Endometrial microvascular endothelial cells (primary cell): ENCODE data around the gene DNM2. TPM values are rescaled to one million over a fixed set of nuclear protein-coding genes. Genes with fewer than 3 reads are reported as not detected.
"Not testable (repeated sequence)": the region's sequence is repeated elsewhere in the genome, so short reads cannot be mapped to it uniquely, and the experiment has no call there.

Experiments
- in situ Hi-C: cut with HindIII; loops from 2 replicates; pipeline ENCODE4 v1.10.0; 2017; ENCODE audit warnings: low sequenced_read_pairs, low pct_unique_long_range_greater_than_20kb; ENCODE audit errors: inconsistent ontology term
- total RNA-seq: library from RNA; depleted of rRNA; stranded (reverse); fragments of >200 nt; gene quantifications from one replicate; pipeline ENCODE4 v1.2.3, GENCODE V29; 2015; ENCODE audit errors: inconsistent ontology term

Gene DNM2
- total RNA-seq, 1 donor from 2014 or later, result 110 TPM

- in situ Hi-C loops, result no loop called here
Observed at GRCh38 chr19:10839114-10840050, 121.5 kb downstream of the DNM2 start.

DNA sequence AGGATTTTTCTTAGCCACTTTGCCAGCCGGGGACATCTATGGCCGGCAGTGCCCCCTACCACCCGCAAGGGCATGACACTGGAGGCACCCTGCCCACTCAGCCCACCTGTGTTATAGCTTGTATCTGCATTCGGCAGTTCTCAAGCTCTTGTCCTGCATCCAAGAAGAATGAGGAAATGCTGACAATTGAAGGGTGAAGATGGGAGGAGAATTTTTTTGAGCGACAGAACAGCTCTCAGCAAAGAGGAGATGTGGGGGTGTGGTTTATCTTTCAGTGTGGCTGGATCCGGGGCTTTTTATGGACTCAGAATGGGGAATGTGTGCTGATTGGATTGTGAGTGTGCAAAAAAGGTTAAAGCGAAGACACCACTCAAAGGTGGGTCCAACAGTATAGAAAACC is 124.9 kb downstream of the DNM2 start:
- in situ Hi-C loops, result no loop called here

DNA sequence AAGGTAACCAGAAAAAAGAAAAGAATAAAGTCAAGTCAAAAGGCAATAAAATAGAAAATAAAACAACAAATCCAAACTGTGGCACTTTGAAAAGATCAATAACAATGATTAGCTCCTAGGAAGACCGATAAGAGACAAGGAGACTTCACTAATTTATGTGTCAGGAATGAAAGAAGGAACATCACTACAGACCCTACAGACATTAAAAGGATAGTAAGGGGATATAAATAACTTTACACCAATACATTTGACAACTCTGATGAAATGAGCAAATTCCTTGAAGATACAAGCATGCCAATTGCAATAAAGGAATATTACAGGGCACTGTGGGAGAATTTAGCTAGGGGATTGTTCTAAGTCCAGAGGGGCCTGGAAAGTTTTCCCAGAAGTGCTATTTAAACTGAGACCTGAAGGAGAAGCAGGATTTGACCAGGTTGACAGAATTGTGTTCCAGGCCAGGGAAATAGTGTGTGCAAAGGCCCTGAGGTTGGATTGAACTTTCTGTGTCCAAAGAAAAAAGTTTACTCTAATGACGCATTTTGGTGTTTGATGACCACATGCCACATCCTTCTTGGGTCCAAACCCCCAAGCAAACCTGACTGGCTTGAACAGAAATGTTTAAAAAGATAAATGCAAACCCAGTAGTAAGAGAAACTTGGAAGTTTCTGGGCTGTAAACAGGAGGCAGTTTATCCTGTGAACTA is 128.8 kb downstream of the DNM2 start:
- in situ Hi-C loops, result no loop called here

- in situ Hi-C loops, result no loop called here
Observed at GRCh38 chr19:10848230-10848856, 130.5 kb downstream of the DNM2 start, which contains the start of gene C19orf38. Gene C19orf38, plus strand, starts transcription at chr19:10848415. Its CDS starts 94 bp downstream, at chr19:10848509.

DNA sequence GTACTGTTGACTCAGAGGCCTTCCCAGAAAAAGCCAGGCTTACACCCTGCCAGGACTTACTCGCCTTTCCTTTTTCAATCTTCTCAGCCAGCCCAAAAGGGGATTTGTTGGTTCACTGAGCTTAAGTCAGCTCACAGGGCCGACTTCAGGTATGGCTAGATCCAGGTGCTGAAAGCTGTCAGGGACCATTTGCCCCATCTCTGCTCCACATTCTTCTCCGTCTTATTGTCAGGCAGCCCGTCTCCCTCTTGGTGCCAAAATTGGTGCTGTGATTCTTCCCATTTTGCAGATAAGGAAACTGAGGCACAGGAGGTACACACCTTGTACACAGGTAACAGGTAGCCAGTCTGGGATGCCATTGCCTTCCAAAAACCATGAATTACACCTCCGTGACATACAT is 132.8 kb downstream of the DNM2 start:
- in situ Hi-C loops, result no loop called here

- in situ Hi-C loops, result no loop called here
Observed at GRCh38 chr19:10852098-10852800, 134.4 kb downstream of the DNM2 start.

GRCh38 chr19:10852941-10853340 is 135.1 kb downstream of the DNM2 start:
- in situ Hi-C loops, result no loop called here

- in situ Hi-C loops, result no loop called here
Observed at GRCh38 chr19:10854350-10855089, 136.6 kb downstream of the DNM2 start.

GRCh38 chr19:10855879-10856522 is 138.1 kb downstream of the DNM2 start:
- in situ Hi-C loops, result no loop called here

DNA sequence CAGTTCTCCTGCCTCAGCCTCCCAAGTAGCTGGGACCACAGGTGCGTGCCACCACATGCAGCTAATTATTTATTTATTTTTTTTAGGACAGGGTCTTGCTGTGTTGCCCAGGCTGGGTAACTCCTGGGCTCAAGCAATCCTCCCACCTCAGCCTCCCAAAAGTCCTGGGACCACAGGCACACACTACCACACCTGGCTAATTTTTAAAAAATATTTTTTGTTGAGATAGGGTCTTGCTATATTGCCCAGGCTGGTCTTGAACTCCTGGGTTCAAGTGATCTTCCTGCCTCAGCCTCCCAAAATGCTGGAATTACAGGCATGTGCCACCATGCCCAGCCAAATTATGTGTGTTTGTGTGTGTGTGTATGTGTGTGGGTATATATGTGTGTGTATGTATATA is 139.0 kb downstream of the DNM2 start:
- in situ Hi-C loops, result not testable (repeated sequence)

- in situ Hi-C loops, result no loop called here
Observed at GRCh38 chr19:10858204-10858828, 140.4 kb downstream of the DNM2 start.

DNA sequence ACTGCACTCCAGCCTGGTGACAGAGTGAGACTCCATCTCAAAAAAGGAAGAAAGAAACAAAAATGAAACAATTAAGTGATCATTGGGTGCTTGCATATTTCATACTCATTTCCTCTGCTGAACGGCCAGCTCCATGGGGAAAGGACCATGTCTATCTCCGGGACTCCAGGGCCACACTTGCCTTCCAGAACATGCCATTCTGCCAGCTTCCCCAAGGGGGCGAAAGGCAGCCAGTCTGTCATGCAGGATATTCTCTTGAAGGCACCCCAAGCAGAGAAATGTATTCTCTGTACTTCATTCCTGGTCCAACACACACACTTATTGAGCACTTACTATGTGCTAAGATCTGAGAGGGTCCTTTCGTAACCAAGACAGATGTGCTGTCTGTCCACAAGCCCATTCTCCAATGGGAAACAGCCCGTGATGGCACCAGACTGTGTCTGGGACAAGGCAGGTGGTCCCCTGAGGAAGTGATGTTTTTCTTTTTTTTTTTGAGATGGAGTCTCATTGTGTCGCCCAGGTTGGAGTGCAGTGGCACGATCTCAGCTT is 143.3 kb downstream of the DNM2 start:
- in situ Hi-C loops, result no loop called here

- in situ Hi-C loops, result no loop called here
Observed at GRCh38 chr19:10862561-10863106, 144.8 kb downstream of the DNM2 start.

DNA sequence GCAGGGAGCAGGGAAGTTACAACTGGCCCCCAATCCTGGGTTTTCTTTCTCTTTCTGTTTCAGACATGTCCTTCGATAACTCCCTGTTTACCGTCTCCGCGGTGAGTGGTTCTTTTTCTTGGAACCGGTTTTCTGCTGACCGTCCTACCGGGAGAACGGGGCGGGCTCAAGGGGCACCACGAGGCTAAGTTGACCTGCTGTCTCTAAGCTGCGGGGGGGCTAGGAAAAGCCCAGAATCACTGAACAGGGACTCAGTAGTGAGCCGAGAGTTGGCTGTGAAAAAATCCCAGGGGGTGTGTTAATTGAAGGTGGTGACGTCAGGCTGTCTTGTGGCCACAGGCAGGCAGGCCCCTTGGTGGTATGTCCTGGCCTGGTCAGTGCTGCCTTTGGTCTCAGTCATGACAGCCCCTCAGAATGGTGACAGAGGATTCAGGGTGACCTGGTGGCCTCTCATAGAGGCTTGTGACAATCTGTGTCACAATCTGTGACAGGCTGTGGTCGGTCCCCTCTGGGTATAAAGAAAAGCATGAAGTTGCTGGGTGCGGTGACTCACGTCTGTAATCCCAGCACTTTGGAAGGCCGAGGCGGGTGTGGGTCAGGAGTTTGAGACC is 145.3 kb downstream of the DNM2 start:
- in situ Hi-C loops, result no loop called here

- in situ Hi-C loops, result no loop called here
Observed at GRCh38 chr19:10864538-10864899, 146.6 kb downstream of the DNM2 start.

DNA sequence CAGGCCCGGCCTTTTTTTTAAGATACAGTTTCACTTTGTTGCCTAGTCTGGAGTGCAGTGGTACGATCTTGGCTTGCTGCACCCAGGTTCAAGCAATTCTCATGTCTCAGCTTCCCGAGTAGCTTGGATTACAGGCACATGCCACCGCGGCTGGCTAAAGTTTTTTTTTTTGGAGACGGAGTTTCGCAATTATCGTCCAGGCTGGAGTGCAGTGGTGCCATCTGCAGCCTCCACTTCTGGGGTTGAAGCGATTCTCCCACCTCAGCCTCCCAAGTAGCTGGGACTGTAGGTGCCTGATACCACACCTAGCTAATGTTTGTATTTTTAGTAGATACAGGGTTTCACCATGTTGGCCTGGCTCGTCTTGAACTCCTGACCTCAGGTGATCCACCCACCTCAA is 148.6 kb downstream of the DNM2 start:
- in situ Hi-C loops, result no loop called here
